Hematopoietic multipotent progenitor cell (in vitro differentiated cells): ENCODE measurements around the gene EIF4G3. TPM values are rescaled to one million over a fixed set of nuclear protein-coding genes. Genes with fewer than 3 reads are reported as not detected.
"Not testable (repeated sequence)": the region's sequence is repeated elsewhere in the genome, so short reads cannot be mapped to it uniquely, and the experiment has no call there.

Experiments
- DNase-seq, 3 donors: peaks; one replicate each; pipeline ENCODE4 v3.0.0-alpha.2; 2011 to 2015; ENCODE audit warnings: low read depth in 2 of 3, low spot score in 2 of 3
- total RNA-seq: library from RNA; depleted of rRNA; stranded (reverse); fragments of >200 nt; gene quantifications from one replicate; pipeline ENCODE4 v1.2.3, GENCODE V29; 2012

EIF4G3 gene
- total RNA-seq, 1 donor, result 24.2 TPM

DNA sequence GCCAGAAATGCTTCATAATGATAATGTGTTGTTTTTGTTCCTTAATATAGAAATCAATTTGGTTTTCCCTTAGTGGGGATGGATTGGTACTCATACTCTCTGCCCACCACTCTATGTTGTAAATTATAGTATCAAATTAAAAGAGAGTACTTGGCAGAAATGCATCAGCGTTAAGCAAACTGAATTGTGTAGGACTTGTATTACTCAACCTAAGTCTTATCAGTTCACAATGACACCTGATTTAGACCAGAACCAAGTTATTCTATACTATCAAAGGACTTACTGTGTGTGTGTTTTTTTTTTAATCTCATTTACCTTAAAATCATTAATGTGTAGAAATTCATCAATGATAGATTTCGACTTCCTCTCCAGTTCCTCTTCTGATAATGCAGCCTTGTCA lies 327.6 kb downstream of the EIF4G3 start:
- no peak for DNase-seq

DNA sequence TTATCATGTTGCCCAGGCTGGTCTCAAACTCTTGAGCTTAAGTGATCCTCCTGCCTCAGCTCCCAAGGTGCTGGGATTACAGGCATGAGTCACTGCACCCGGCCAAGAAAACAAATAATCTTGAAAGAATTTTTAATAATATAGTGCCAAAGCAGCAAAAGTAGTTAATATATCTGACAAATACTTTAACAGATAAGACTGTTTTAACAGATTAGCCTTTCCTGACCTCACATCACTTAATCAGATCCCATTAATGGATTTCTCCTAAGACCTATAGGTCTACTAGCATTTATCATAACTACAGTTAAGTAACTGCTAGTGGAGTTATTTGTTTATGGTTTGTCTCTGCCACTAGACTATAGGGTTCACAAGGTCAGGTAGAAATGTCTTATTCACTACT lies 328.5 kb downstream of the EIF4G3 start:
- DNase-seq, result no peak

DNA sequence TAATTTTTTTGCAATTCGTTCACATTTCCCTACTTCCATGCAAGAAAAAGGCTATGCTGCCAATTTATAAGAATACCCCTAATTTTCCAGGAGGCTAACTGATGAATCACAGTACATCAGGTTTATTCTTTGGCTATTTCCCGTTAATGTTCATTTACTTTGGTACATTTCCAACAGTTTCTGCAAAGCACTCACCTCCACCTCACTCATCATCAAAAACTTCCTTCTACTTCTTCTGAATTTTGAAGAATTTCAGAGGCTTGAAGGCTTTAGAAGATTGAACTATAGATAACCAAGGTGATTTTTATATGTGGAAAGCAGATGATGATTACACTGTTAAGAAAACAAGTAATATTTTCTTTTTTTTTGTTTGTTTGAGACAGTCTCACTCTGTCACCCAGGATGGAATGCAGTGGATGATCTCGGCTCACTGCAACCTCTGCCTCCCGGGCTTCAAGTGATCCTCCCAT lies 329.1 kb downstream of the EIF4G3 start:
- no peak for DNase-seq

DNA sequence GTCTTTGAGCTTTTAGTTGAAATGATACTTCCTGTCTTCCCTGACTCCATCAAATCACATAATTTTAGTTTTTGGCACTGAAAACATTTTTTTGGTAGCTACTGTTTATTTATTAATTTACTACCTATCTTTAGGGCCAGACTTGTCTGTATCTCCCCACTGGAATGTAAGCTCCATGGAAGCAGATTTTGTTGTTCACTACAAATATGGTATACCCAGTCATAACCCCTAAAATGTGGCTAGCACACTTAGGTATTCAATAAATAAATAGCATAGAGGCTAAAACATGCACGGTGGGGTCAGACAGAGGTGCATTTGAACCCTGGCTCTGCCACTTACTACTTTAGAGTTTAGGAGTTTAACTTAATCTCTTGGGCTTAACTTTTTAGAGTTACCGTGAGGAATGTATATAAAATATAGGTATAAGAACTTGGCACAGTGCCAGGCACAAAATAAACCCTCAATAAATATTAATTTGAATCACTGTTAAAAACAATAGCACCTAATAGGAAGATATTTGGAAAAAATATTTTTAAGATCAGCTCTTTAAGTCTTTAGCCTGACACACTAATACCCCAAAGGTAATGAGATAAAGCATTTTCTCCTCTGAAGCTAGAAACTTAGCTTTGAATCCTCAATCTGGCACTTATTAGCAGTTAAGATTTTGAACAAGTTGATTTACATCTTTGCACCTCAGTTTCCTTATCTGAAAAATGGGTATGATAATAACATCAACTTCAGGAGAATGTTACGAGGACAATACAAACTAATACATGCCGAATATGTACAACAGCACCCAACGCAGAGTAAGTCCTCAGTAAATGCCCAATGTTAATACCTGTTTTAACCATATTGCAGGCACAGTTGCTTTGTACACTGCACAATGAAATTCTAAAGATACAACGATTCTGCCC lies 330.0 kb downstream of the EIF4G3 start:
- no peak for DNase-seq

DNA sequence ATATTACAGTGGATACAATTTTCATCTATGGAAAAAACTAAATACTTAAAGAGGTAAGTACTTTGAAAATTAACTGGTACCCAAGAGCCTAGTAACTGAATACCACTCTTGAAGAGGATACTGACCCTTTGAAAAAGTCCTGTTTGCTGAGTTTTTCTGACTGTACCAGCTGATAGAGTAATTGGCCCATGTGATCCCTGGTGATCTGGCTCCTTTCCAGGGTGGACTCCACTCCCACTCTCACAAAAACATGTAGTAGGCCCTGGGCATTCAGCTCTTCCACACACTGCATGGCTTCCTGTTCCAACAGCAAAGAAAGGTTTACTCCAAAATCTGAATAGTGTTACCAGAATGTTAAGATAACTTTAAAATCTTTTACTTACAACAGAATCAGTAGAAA lies 336.0 kb downstream of the EIF4G3 start:
- DNase-seq, result no peak

DNA sequence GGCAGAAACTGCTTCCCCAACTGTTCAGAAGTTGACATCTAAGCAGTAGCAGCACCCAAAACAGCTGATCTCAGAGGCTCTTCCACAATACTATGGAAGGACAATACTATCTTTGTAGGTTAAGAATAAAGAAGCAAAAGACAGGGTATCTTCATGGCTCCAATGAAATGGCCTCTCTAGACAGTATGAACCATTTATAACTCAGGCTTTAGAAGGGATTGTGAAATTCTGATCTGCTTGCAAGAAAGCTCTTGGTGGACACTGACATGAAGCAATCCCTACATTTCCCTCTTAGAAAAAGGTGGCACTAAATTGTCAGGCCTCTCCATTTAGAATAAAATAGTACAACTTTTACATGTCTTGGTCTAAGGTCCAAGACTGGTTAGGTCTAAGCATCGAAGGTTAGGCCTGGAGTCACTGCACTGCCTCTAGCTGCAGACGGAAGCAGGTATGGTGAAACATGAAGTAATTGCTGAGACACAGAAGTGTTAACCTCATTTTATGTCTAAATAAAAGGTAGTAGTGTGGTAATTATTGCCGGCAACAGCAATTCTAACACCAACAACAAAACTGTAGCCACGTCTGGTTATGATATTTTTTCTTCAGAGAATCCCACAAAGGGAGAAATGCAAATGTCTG lies 339.0 kb downstream of the EIF4G3 start:
- DNase-seq, result no peak

DNA sequence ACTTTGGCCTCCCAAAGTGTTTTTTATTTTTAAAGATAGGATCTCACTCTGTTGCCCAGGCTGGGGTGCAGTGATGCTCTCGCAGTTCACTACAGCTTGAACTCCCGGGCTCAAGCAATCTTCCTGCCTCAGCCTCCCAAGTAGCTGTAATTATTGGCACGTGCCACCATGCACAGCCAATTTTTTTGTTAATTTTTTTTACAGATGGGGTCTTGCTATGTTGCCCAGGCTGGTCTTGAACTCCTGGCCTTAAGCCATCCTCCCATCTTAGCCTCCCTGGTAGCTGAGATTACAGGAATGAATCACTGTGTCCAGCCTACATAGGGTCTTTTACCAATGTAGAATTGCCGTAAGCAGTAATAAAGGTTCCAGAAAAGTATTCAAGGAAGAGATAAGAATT lies 340.5 kb downstream of the EIF4G3 start:
- DNase-seq, result no peak

DNA sequence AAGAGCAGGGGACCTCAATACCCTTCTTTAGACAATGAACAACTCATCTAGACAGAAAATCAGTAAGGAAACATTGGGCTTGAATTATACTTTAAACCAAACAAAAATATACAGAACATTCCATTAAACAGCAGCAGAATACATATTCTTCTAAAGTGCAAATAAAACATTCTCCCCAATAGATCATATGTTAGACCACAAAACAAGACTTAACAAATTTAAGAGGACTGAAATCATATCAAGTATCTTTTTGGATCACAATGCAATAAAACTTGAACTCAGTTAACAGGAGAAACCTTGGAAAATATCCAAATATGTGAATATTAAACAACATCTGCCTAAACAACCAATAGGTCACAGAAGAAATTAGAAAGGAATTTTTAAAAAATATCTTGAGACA lies 341.9 kb downstream of the EIF4G3 start:
- no peak for DNase-seq

DNA sequence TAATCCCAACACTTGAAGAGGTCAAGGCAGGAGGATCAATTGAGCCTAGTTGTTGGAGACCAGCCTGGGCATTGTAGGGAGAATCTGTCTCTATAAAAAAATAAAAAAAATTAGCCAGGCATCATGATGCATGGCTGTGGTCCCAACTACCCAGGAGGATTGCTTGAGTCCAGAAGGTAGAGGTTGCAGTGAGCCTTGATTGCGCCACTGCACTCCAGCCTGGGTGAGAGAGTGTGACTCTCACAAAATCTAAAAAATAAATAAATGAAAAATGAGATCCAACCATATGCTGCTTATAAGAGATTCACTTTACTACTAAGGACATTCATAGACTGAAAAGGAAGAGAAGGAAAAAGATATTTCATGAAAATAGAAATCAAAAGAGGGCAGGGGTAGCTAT lies 342.5 kb downstream of the EIF4G3 start:
- DNase-seq, result no peak

DNA sequence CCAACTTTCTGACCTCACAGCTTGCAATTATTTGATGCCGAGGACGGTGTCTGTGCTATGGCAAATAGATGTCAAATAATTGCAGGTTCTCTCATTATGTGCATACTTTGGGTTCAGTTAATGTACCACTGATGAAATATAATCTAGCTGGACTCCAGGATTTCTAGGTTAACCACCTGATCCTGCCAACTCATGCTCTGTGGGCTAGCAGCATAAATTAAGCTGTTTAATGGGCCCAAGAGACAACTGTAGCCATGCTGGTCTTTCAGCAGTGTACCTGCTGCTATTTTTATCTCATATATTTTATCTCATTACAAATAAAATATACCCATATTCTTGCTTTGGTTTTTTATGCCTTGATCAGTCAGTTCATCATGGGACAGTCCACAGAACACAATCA lies 346.3 kb downstream of the EIF4G3 start:
- no peak for DNase-seq

DNA sequence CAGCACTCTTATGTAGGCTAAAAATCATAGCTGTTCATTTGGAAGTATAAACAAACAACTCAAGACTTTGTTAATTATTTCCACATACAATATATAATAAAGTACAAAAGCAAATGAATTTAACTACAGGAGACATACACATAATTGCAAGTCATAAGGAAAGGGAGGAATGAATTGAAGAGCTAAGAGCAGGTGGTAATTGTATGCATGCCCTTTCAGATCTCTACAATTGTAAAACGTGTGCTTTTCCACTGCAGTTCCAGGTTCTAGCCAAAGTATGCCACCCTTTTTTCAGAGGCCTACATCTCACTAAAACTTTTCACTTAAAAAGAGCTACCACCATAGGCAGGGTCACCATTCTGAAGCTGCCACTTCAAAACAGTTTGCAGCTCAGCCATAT lies 346.8 kb downstream of the EIF4G3 start:
- DNase-seq, result no peak

DNA sequence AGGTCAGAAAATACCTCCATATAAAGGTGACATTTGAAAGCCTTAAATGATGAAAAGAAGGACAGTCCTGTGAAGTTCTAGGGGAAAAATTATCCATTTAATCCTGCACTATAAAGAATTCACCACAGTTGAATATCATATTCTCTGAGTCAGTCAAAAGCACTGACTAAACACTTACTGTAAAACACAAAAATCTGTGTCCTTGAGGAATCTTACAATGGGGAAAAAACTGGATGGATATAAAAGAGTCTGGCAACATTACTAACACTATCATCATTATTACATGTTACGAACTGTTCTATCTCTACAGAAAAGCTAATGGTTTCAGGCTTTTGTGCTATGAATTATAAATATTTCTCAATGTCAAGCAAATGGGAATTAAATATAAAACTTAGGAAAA lies 347.2 kb downstream of the EIF4G3 start:
- no peak for DNase-seq

DNA sequence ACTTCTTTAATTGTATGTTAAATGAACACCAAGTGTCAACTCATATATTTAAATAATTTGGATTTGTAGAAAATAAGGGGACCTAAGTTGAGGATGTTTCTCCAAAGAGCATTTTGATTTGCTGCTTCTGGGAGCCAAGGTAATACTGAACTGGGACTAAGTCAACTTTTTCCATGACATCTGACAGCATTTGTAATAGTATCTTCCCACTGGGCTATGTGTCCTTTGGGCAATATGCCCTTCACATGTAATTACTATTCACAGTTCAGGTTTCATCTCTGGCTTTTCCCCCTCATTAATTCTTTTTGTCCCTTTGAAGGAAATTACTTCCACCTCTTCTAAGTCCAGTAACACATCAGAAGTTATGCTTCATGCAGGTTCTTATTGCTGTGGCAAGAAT lies 352.9 kb downstream of the EIF4G3 start:
- DNase-seq, result no peak

DNA sequence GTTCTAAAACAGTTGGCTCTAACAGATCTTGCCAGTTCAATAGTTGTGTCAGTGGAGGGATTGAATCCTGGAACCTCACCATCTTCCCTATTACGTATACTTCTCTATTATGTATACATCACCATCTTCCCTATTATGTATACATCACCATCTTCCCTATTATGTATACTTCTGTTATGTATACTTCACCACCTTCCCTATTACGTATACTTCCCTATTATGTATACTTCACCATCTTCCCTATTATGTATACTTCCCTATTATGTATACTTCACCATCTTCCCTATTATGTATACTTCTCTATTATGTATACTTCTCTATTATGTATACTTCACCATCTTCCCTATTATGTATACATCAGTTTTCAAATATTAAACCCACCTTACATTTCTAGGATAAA lies 355.2 kb downstream of the EIF4G3 start:
- DNase-seq, result no peak

DNA sequence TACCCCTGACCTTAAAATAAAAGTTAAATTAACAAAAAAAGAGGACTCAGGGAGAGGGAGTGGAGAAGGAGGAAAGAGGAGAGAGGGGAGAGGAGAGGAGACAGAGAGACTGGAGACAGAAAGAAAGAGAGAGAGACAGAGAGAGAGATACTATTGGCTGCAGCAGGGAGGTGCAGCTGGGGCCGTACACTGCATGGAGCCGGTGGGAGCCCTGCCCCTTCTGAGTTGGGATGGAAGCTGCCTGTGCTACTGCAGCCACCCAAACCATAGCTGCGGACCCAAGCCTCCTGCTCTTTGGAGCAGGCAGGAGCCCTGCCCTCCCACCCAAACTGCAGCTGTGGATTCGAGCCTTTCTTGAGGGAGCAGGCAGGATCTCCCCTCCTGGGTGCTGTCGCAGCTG lies 356.9 kb downstream of the EIF4G3 start:
- DNase-seq, result no peak

DNA sequence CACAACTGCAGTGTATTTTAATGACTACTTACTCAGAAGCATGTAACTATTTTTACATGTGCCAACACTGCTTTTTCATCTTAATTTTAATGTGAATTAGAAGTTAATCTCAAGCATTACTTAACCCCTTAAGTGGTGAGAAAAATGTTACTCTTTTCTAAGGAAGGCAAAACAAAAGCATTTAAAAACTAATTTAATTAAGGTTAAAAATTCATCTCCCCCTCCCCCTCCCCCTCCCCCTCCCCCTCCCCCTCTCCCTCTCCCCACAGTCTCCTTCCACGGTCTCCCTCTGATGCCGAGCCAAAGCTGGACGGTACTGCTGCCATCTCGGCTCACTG lies 362.2 kb downstream of the EIF4G3 start:
- DNase-seq, result no peak

DNA sequence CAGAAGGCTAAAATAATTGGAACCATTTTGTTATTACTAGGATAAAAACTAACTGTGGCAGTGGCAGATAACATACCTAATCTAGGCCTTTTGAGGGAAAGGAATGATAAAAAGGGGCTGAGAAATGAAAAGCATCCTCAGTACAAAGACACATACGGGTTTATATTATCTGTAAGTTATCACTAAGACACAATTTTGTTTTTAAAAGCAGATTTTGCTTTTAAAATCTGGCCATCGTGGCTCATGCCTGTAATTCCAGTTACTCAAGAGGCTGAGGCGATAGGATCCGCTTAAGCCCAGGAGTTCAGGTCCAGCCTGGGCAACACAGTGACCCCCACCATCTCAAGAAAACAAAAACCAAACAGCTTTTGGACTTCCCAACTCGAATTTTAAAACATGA lies 364.8 kb downstream of the EIF4G3 start:
- DNase-seq, result no peak

DNA sequence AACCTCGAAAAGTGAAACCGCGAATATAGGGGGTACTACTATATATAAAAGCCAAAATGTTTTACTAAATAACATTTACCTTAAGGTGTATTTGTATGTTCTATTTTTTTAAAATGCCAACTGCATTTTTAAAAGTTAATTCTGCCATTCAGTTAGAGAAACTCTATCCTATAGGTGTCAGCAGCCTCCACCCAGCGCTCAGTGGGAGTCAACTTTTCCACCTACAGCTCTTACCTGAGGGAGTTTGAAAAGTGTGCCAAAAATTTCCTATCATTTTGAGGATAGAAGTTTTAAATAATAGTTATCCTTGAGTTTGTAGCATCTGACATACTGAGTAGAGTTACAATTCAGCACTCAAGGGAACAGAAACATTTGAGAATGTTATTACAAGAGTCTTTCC lies 383.5 kb downstream of the EIF4G3 start:
- no peak for DNase-seq

DNA sequence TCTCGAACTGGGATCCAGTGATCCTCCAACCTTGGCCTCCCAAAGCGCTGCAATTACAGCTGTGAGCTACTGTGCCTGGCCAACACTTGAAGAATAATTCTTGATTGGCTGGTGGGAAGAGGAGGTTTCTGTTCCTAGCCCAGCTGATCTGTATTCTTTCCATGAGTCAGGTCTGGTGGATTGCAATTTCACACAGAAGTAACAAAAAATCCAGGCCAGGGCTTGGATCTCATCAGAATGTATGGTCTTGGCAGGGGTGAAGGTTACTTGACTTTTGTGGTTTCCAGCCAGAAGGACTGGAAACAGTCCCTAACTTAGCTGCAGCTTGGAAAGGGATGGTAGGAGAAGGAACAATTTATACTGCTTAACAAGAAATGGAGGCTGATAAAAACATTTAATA lies 384.5 kb downstream of the EIF4G3 start:
- DNase-seq, result no peak

DNA sequence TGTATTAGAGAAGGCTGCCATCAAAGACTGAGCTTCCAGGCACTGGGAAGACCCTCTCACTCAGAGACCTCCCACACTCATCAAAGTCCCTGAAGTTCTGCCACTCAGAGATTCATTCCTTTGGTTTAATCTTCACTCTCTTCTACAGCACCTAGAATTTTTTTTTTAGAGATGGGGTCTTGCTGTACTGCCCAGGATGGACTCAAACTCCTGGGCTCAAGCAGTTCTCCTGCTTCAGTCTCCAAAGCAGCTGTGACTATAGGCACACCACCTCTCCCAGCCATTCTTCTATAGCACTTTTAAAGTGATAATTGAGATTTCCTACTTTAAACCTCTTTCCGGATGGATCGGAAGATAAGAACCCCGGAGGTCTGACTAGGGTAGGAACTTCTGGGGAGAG lies 385.9 kb downstream of the EIF4G3 start:
- DNase-seq, result no peak

DNA sequence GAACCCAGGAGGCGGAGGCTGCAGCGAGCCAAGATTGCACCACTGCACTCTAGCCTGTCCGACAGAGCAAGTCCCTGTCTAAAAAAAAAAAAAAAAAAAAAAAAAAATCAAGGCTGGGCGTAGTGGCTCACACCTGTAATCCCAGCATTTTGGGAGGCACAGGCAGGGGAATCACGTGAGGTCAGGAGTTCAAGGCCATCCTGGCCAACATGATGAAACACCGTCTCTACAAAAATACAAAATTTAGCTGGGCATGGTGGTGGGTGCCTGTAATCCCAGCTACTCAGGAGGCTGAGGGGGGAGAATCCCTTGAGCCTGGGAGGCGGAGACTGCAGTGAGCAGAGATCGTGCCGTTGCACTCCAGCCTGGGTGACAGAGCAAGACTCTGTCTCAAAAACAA lies 387.1 kb downstream of the EIF4G3 start:
- not testable (repeated sequence) for DNase-seq
